ENCODE results near the gene BHLHE41. TPM values are rescaled to one million over a fixed set of nuclear protein-coding genes. Genes with fewer than 3 reads are reported as not detected.
A peak's percentile ranks its signal among the peaks of the same experiment; 100 is the strongest.

BHLHE41 gene
- 1.6 and 2.2 TPM in 2 replicates for total RNA-seq (2014; rRNA removed; shearing (Covaris generic); ENCODE audit: low replicate concordance)

DNA sequence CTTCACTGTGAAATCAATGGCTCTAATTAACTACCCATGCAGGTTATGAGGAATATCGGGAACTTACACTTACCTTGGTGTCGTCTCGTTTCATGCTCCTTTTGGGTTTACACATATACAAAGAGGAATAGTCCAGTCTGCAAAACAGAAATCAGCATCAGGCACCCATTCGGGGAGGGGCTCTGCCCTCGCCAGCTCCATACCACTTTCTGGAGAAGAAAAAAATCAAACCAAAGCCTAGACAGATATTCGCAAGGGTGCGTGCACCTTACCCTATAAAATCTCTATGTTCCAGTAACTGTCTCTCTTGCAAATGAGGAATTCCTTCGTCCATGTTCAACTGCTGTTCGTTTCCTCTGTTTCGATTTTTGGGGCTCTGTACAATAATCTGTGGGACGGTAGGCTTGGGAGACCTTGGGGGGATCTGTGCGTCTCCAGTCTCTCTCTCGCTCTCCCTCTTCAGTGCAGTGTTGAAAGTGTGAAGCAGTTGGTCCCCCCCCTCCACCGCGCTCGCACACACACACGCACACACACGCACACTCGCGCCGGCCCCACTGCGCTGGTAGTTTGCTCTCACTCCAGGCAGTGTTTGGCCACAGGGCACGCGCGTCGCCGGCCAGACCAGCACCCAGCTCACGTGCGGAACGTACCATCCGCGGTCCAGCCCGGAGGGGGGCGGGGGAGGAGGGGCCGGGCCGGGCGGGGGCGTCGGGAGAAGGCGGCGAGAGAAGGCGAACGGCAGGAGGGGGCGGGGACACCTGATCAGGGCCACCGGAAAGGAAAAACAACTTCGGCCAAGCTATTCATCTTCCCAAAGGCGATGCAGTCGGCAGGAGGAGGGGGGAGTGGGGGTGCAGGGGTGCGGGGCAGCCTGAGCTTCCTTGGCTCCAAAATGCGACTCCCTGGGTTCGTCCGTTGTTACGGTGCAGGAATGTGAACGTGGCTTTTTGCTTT is at the start of gene BHLHE41:
Gene BHLHE41 (minus strand): TSS at position 592 of the 954 bp plus-strand sequence. CDS start 258 bp downstream, at position 334.
- Histone ChIP-seq H3K27me3 (ENCODE audit: low read length) (peaks cover 4% of the 10 kb centered on the region; the same call in 1 of the 2 replicates), H2AFZ (ENCODE audit: low read length) (peak within 1 kb of the TSS; percentile 88), H3K36me3 (ENCODE audit: insufficient read depth, low read length) (no peaks in the 10 kb centered on the region), H3K9me2 (replicated peaks; ENCODE audit: insufficient read depth, low read length) (no peaks in the 10 kb centered on the region), H3K79me2 (ENCODE audit: low read length) (no peaks in the 10 kb centered on the region), H3K27ac (ENCODE audit: low read length) (no peak within 1 kb of the TSS), H3K9ac (ENCODE audit: low read length) (peak within 1 kb of the TSS; percentile 59), H3K4me1 (ENCODE audit: low read length) (peaks cover 35% of the 10 kb centered on the region), H3K9me3 (ENCODE audit: low read length) (no peaks in the 10 kb centered on the region), H3K4me2 (ENCODE audit: low read depth, low read length, poor library complexity, severe bottlenecking) (peak within 1 kb of the TSS; percentile 98), H4K20me1 (ENCODE audit: insufficient read depth, low read depth, low read length) (no peaks in the 10 kb centered on the region), H3K4me3 (ENCODE audit: low read length) (peak within 1 kb of the TSS; percentile 75)
- DNase-seq = peak; percentile 46

DNA sequence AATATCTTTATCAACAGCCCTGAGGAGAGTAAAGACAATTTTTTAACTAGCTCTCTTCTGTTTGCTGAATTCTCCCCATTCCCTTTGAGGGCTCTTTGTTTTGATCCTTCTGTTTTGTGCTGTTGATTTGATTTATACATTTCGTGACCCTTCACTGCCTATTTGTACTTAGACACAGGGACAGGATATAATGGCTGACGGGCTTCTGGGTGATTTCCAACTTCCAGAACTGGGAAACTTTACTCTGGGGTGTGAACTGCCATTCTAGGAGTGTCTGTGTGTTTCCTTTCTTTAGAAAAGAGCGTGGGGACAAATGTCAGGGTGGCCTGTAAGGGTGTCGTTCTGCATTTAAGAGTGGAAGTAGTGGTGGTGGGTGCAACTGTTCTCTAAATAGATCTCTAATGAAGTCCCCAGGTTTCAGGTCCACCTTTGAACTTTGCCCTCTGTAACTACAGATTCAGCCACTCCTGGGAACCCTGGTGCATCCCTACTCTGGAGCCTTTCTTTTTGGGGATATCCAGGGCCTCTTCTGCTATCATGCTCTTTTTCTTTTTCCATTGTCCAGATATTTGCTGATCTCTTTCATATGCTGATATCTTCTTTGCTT is 48.2 kb upstream of the BHLHE41 start:
- H3K4me3 ChIP-seq (ENCODE audit: low read length) = no peak overlapping the region
- H3K79me2 ChIP-seq (ENCODE audit: low read length) = no peaks in the 10 kb centered on the region
- H3K9me2 ChIP-seq (replicated peaks; ENCODE audit: insufficient read depth, low read length) = no peaks in the 10 kb centered on the region
- H3K27me3 ChIP-seq (ENCODE audit: low read length) = no peaks in the 10 kb centered on the region
- H3K9me3 ChIP-seq (ENCODE audit: low read length) = no peaks in the 10 kb centered on the region
- no peak overlapping the region for H3K9ac ChIP-seq (ENCODE audit: low read length)
- H3K4me1 ChIP-seq (ENCODE audit: low read length) = no peaks in the 10 kb centered on the region
- H2AFZ ChIP-seq (ENCODE audit: low read length) = no peak overlapping the region
- H3K36me3 ChIP-seq (ENCODE audit: insufficient read depth, low read length) = no peaks in the 10 kb centered on the region
- no peaks in the 10 kb centered on the region for H4K20me1 ChIP-seq (ENCODE audit: insufficient read depth, low read depth, low read length)
- H3K4me2 ChIP-seq (ENCODE audit: low read depth, low read length, poor library complexity, severe bottlenecking) = no peak overlapping the region
- DNase-seq = no peak
- H3K27ac ChIP-seq (ENCODE audit: low read length) = no peak overlapping the region

DNA sequence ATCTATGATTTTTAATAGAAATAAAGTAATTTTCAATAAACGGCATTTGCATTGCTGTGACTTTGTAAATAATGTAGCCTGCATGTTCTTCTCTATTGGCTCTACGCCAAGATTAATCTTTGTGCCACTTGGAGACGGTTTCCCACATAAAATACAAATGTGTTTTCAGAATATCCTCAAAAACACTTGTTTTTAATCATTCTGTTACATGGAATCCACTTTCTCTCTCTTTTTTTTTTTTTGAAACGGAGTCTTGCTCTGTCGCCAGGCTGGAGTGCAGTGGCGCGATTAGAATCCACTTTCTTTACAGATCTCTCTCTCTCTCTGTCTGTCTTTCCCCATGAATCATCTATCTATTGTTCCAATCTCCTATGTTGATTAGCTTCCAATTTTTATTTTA is 47.7 kb upstream of the BHLHE41 start:
- no peaks in the 10 kb centered on the region for H3K79me2 ChIP-seq (ENCODE audit: low read length)
- H3K9me3 ChIP-seq (ENCODE audit: low read length) = no peaks in the 10 kb centered on the region
- no peaks in the 10 kb centered on the region for H3K36me3 ChIP-seq (ENCODE audit: insufficient read depth, low read length)

DNA sequence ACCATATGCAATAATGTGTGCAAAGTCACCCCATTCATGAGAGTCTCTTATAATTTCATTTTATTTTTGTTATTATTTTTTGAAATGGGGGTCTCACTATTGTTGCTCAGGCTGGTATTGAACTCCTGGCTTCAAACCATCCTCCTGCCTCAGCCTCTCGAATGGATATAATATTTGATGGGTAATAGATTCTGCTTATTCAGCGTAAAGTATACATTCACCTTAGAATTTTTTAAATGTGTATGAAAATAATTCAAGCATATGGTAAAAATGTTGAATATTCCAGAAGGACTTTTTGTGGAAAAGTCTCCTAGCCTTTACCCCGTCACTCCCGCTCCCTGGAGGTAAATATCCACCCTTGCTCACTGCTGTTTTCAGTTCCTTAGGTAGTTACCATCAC is 47.2 kb upstream of the BHLHE41 start:
- no peaks in the 10 kb centered on the region for H3K9me2 ChIP-seq (replicated peaks; ENCODE audit: insufficient read depth, low read length)
- no peaks in the 10 kb centered on the region for H4K20me1 ChIP-seq (ENCODE audit: insufficient read depth, low read depth, low read length)
- H2AFZ ChIP-seq (ENCODE audit: low read length) = no peak overlapping the region
- no peak for DNase-seq
- H3K9ac ChIP-seq (ENCODE audit: low read length) = no peak overlapping the region
- H3K27ac ChIP-seq (ENCODE audit: low read length) = no peak overlapping the region
- H3K4me2 ChIP-seq (ENCODE audit: low read depth, low read length, poor library complexity, severe bottlenecking) = no peak overlapping the region
- H3K9me3 ChIP-seq (ENCODE audit: low read length) = no peaks in the 10 kb centered on the region
- H3K4me3 ChIP-seq (ENCODE audit: low read length) = no peak overlapping the region
- H3K36me3 ChIP-seq (ENCODE audit: insufficient read depth, low read length) = no peaks in the 10 kb centered on the region
- H3K27me3 ChIP-seq (ENCODE audit: low read length) = no peaks in the 10 kb centered on the region
- no peaks in the 10 kb centered on the region for H3K4me1 ChIP-seq (ENCODE audit: low read length)
- no peaks in the 10 kb centered on the region for H3K79me2 ChIP-seq (ENCODE audit: low read length)

More for the DNA sequence above, 47.7 kb upstream of the BHLHE41 start:
- Histone ChIP-seq H3K4me2 (ENCODE audit: low read depth, low read length, poor library complexity, severe bottlenecking) (no peak overlapping the region), H4K20me1 (ENCODE audit: insufficient read depth, low read depth, low read length) (no peaks in the 10 kb centered on the region), H3K4me1 (ENCODE audit: low read length) (no peaks in the 10 kb centered on the region), H3K9ac (ENCODE audit: low read length) (no peak overlapping the region), H3K4me3 (ENCODE audit: low read length) (no peak overlapping the region), H3K27me3 (ENCODE audit: low read length) (no peaks in the 10 kb centered on the region), H2AFZ (ENCODE audit: low read length) (no peak overlapping the region), H3K9me2 (replicated peaks; ENCODE audit: insufficient read depth, low read length) (no peaks in the 10 kb centered on the region), H3K27ac (ENCODE audit: low read length) (no peak overlapping the region)
- DNase-seq = no peak

DNA sequence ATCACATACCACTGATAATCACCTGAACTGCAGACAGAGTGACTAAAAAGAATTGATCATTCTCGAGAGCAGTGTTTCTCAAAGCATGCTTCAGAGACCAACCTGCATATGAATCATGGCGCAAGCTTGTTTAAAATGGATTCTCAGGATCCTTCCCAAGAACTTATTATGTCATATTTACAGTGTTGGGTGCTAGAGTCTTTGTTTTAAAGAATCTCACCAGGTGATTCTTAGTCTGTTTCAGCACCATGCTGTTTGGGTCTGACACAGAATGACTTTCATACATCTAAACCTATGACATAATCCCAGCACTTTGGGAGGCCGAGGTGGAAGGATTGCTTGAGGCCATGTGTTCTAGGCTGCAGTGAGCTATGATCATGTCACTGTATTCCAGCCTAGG is 39.3 kb upstream of the BHLHE41 start:
- Histone ChIP-seq H3K4me1 (ENCODE audit: low read length) (peaks cover 5% of the 10 kb centered on the region; the same call in 1 of the 2 replicates), H3K79me2 (ENCODE audit: low read length) (no peaks in the 10 kb centered on the region), H3K9ac (ENCODE audit: low read length) (no peak overlapping the region), H2AFZ (ENCODE audit: low read length) (no peak overlapping the region), H4K20me1 (ENCODE audit: insufficient read depth, low read depth, low read length) (peaks cover 4% of the 10 kb centered on the region; the same call in 1 of the 2 replicates), H3K4me3 (ENCODE audit: low read length) (no peak overlapping the region), H3K27me3 (ENCODE audit: low read length) (no peaks in the 10 kb centered on the region), H3K9me3 (ENCODE audit: low read length) (no peaks in the 10 kb centered on the region), H3K9me2 (replicated peaks; ENCODE audit: insufficient read depth, low read length) (no peaks in the 10 kb centered on the region), H3K27ac (ENCODE audit: low read length) (no peak overlapping the region), H3K36me3 (ENCODE audit: insufficient read depth, low read length) (no peaks in the 10 kb centered on the region), H3K4me2 (ENCODE audit: low read depth, low read length, poor library complexity, severe bottlenecking) (no peak overlapping the region)
- DNase-seq = no peak

DNA sequence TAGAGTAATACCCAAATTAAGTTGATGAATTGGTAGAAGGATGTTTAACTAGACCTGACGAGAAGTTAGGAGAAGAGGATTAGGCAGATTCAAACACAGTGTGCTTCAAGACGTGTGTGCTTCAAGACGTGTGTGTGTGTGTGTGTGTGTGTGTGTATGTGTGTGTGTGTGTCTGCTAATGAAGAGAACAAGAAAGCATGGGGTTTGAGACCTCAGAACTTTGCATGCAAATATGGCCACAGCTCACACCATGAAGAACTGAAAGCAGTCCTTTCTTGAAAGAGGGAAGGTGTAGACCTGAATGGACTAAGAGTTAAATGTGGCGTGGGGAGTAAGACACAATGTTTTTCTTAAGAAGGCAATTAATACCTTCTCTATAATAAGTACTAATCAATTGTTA is 38.1 kb upstream of the BHLHE41 start:
- Histone ChIP-seq H3K4me1 (ENCODE audit: low read length) (peaks cover 5% of the 10 kb centered on the region; the same call in 1 of the 2 replicates), H3K79me2 (ENCODE audit: low read length) (no peaks in the 10 kb centered on the region), H3K9me2 (replicated peaks; ENCODE audit: insufficient read depth, low read length) (no peaks in the 10 kb centered on the region), H3K9ac (ENCODE audit: low read length) (no peak overlapping the region), H3K27me3 (ENCODE audit: low read length) (no peaks in the 10 kb centered on the region), H3K9me3 (ENCODE audit: low read length) (no peaks in the 10 kb centered on the region), H3K36me3 (ENCODE audit: insufficient read depth, low read length) (no peaks in the 10 kb centered on the region), H2AFZ (ENCODE audit: low read length) (no peak overlapping the region), H3K27ac (ENCODE audit: low read length) (no peak overlapping the region), H3K4me3 (ENCODE audit: low read length) (no peak overlapping the region), H3K4me2 (ENCODE audit: low read depth, low read length, poor library complexity, severe bottlenecking) (peak overlapping the region; percentile 2), H4K20me1 (ENCODE audit: insufficient read depth, low read depth, low read length) (peaks cover 10% of the 10 kb centered on the region; the same call in 1 of the 2 replicates)
- DNase-seq = no peak

DNA sequence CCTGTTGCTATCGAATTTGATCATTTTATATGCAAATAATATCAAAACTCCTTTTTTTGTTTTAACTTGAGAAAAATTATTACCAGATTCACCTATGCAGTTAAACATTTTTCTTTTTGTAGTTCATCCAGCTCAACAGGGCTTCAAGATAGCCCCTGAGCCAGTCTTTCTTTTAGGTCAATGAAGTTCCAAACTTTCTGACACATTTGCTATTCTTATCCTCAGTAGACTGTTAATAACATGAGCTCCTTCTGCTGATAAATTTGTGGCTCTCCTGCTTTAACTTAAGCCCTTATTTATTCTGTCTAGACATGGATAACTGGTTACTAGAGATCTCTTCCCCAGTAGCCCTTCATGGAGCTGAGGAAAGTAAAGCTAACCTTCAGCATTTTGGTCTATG is 37.3 kb upstream of the BHLHE41 start:
- no peaks in the 10 kb centered on the region for H3K27me3 ChIP-seq (ENCODE audit: low read length)
- H3K4me2 ChIP-seq (ENCODE audit: low read depth, low read length, poor library complexity, severe bottlenecking) = no peak overlapping the region
- no peaks in the 10 kb centered on the region for H3K9me2 ChIP-seq (replicated peaks; ENCODE audit: insufficient read depth, low read length)

More for the DNA sequence above, 37.3 kb upstream of the BHLHE41 start:
- H3K27ac ChIP-seq (ENCODE audit: low read length) = no peak overlapping the region
- H3K79me2 ChIP-seq (ENCODE audit: low read length) = no peaks in the 10 kb centered on the region
- H3K36me3 ChIP-seq (ENCODE audit: insufficient read depth, low read length) = no peaks in the 10 kb centered on the region
- peaks cover 10% of the 10 kb centered on the region; the same call in 1 of the 2 replicates for H4K20me1 ChIP-seq (ENCODE audit: insufficient read depth, low read depth, low read length)
- DNase-seq = no peak
- peaks cover 5% of the 10 kb centered on the region for H3K4me1 ChIP-seq (ENCODE audit: low read length)
- no peak overlapping the region for H2AFZ ChIP-seq (ENCODE audit: low read length)
- H3K9me3 ChIP-seq (ENCODE audit: low read length) = no peaks in the 10 kb centered on the region
- no peak overlapping the region for H3K4me3 ChIP-seq (ENCODE audit: low read length)
- no peak overlapping the region for H3K9ac ChIP-seq (ENCODE audit: low read length)
